H9 (cell line): Measurements from ENCODE around the gene ANGPTL8. TPM values are rescaled to one million over a fixed set of nuclear protein-coding genes. Genes with fewer than 3 reads are reported as not detected.

Experiments used
- DNase-seq: peaks from one replicate; pipeline ENCODE4 v3.0.0-alpha.2; 2017
- H2AFZ ChIP-seq: one replicate; pipeline ENCODE4 v1.6.1; 2013; ENCODE audit warnings: mild to moderate bottlenecking, low read length, control low read depth, moderate library complexity
- H2AK5ac ChIP-seq: 2 replicates; pipeline ENCODE4 v1.6.1; 2013; ENCODE audit warnings: low read length, control low read depth, mixed read lengths; ENCODE audit not compliant: insufficient read length
- H2BK120ac ChIP-seq: one replicate; pipeline ENCODE4 v1.6.1; 2013; ENCODE audit warnings: low read depth, mild to moderate bottlenecking, low read length, control low read depth, inconsistent platforms; ENCODE audit not compliant: poor library complexity, severe bottlenecking
- H2BK12ac ChIP-seq: 2 replicates; pipeline ENCODE4 v1.6.1; 2013; ENCODE audit warnings: low read length, control low read depth, mixed read lengths, low read depth; ENCODE audit not compliant: insufficient read length
- H2BK15ac ChIP-seq: 2 replicates; pipeline ENCODE4 v1.6.1; 2013; ENCODE audit warnings: low read depth, low read length, control low read depth
- H2BK20ac ChIP-seq: one replicate; pipeline ENCODE4 v1.6.1; 2013; ENCODE audit warnings: low read depth, mild to moderate bottlenecking, low read length, control low read depth, inconsistent platforms; ENCODE audit not compliant: poor library complexity, severe bottlenecking
- H2BK5ac ChIP-seq: 2 replicates; pipeline ENCODE4 v1.6.1; 2013; ENCODE audit warnings: low read length, control low read depth, mixed read lengths; ENCODE audit not compliant: insufficient read length
- H3K14ac ChIP-seq: 2 replicates; pipeline ENCODE4 v1.6.1; 2013; ENCODE audit warnings: low read length, control low read depth; ENCODE audit not compliant: insufficient read depth
- H3K18ac ChIP-seq: 2 replicates; pipeline ENCODE4 v1.6.1; 2013; ENCODE audit warnings: low read depth, mild to moderate bottlenecking, mixed read lengths, low read length, control low read depth; ENCODE audit not compliant: insufficient read length
- H3K23ac ChIP-seq: 2 replicates; pipeline ENCODE4 v1.6.1; 2013; ENCODE audit warnings: low read length, control low read depth, mixed read lengths, low read depth; ENCODE audit not compliant: insufficient read length
- H3K23me2 ChIP-seq: 2 replicates; pipeline ENCODE4 v1.6.1; 2013; ENCODE audit warnings: low read depth, mild to moderate bottlenecking, mixed read lengths, low read length, control low read depth; ENCODE audit not compliant: insufficient read length, poor library complexity, severe bottlenecking
- H3K27ac ChIP-seq: 2 replicates; pipeline ENCODE4 v1.5.1; 2013; ENCODE audit warnings: low read length, control low read depth, mixed read lengths, low read depth; ENCODE audit not compliant: insufficient read length
- H3K27me3 ChIP-seq: 2 replicates; pipeline ENCODE4 v1.6.1; 2013; ENCODE audit warnings: low read length, control low read depth, inconsistent platforms; ENCODE audit not compliant: insufficient read depth
- H3K4ac ChIP-seq: 2 replicates; pipeline ENCODE4 v1.6.1; 2013; ENCODE audit warnings: low read depth, mild to moderate bottlenecking, control low read depth, inconsistent platforms, low read length, moderate library complexity
- H3K4me1 ChIP-seq: 2 replicates; pipeline ENCODE4 v1.6.1; 2013; ENCODE audit warnings: low read length, control low read depth, inconsistent platforms; ENCODE audit not compliant: insufficient read depth
- H3K4me2 ChIP-seq: 2 replicates; pipeline ENCODE4 v1.6.1; 2013; ENCODE audit warnings: low read length, control low read depth, mixed read lengths; ENCODE audit not compliant: insufficient read length, insufficient read depth
- H3K56ac ChIP-seq: 2 replicates; pipeline ENCODE4 v1.6.1; 2013; ENCODE audit warnings: low read depth, mild to moderate bottlenecking, mixed read lengths, low read length, control low read depth; ENCODE audit not compliant: insufficient read length
- H3K79me1 ChIP-seq: 2 replicates; pipeline ENCODE4 v1.6.1; 2013; ENCODE audit warnings: low read depth, mild to moderate bottlenecking, moderate library complexity, low read length, control low read depth, inconsistent platforms; ENCODE audit not compliant: insufficient read depth, poor library complexity, severe bottlenecking
- H3K79me2 ChIP-seq: 2 replicates; pipeline ENCODE4 v1.6.1; 2013; ENCODE audit warnings: low read length, control low read depth, inconsistent platforms; ENCODE audit not compliant: insufficient read depth
- H3K9ac ChIP-seq: 2 replicates; pipeline ENCODE4 v1.6.1; 2013; ENCODE audit warnings: low read length, control low read depth, mixed read lengths; ENCODE audit not compliant: insufficient read length; ENCODE audit errors: extremely low read depth
- H3K9me3 ChIP-seq: one replicate; pipeline ENCODE4 v1.6.1; 2013; ENCODE audit warnings: low read depth, low read length, inconsistent platforms; ENCODE audit not compliant: control insufficient read depth
- H3T11ph ChIP-seq: one replicate; pipeline ENCODE4 v1.6.1; 2013; ENCODE audit warnings: mild to moderate bottlenecking, low read length, control low read depth, inconsistent platforms
- H4K20me1 ChIP-seq: one replicate; pipeline ENCODE4 v1.6.1; 2013; ENCODE audit not compliant: control insufficient read depth, insufficient read length, insufficient read depth
- H4K5ac ChIP-seq: 2 replicates; pipeline ENCODE4 v1.6.1; 2013; ENCODE audit warnings: low read depth, mild to moderate bottlenecking, mixed read lengths, low read length, control low read depth; ENCODE audit not compliant: insufficient read length
- H4K8ac ChIP-seq: replicated peaks from 2 replicates; pipeline ENCODE4 v1.6.1; 2013; ENCODE audit warnings: low read length, control low read depth, mixed read lengths, low read depth; ENCODE audit not compliant: insufficient read length
- H4K91ac ChIP-seq: 2 replicates; pipeline ENCODE4 v1.6.1; 2013; ENCODE audit warnings: low read depth, mild to moderate bottlenecking, moderate library complexity, mixed read lengths, low read length, control low read depth; ENCODE audit not compliant: insufficient read length
- H3K27ac Mint-ChIP-seq, 3 experiments: 2 replicates in 2 of 3; 3 replicates in 1 of 3; pipeline ENCODE4 v1.8.0; 2020 to 2021; ENCODE audit warnings: mixed read lengths in 3 of 3, mild to moderate bottlenecking in 1 of 3, moderate library complexity in 1 of 3
- H3K27me3 Mint-ChIP-seq: 2 replicates; pipeline ENCODE4 v1.8.0; 2021; ENCODE audit warnings: low read depth, mild to moderate bottlenecking, moderate library complexity, mixed read lengths
- H3K36me3 Mint-ChIP-seq, 3 experiments: 2 replicates in 2 of 3; 3 replicates in 1 of 3; pipeline ENCODE4 v1.8.0; 2020 to 2021; ENCODE audit warnings: low read depth in 3 of 3, mixed read lengths in 3 of 3; ENCODE audit not compliant: insufficient read depth in 1 of 3
- H3K4me1 Mint-ChIP-seq, 2 experiments: 2 replicates each; pipeline ENCODE4 v1.8.0; 2020; ENCODE audit warnings: mixed read lengths in 2 of 2
- H3K4me3 Mint-ChIP-seq, 2 experiments: 2 replicates in 1 of 2; 3 replicates in 1 of 2; pipeline ENCODE4 v1.8.0; 2020 to 2021; ENCODE audit warnings: mild to moderate bottlenecking in 2 of 2, mixed read lengths in 2 of 2, moderate library complexity in 1 of 2
- H3K9me3 Mint-ChIP-seq, 2 experiments: 2 replicates in 1 of 2; 3 replicates in 1 of 2; pipeline ENCODE4 v1.8.0; 2020; ENCODE audit warnings: mild to moderate bottlenecking in 2 of 2, mixed read lengths in 2 of 2, moderate library complexity in 1 of 2
- WGBS: extraction: QIAGEN DNeasy Blood & Tissue Kit; methylation state at CpG from one replicate; pipeline ENCODE4 v1.1.7; 2013; ENCODE audit warnings: missing lambda C conversion rate, low lambda C conversion rate, mixed read lengths; ENCODE audit not compliant: insufficient read length; ENCODE audit errors: extremely low coverage; 5-methylcytosine and 5-hydroxymethylcytosine counted together
- total RNA-seq: library from RNA; stranded (reverse); gene quantifications from 2 replicates; pipeline ENCODE4 v1.2.1, GENCODE V29; 2021
- TF ChIP-seq, protein P1 (sequence below): fragments of 200-600 bp; sonication (generic); conservative IDR thresholded peaks from 3 replicates; pipeline ENCODE4 v1.8.0; 2021; ENCODE audit warnings: antibody characterized with exemption, mild to moderate bottlenecking

The ANGPTL8 gene
- total RNA-seq, 1 experiment from 2014 or later: not detected

DNA sequence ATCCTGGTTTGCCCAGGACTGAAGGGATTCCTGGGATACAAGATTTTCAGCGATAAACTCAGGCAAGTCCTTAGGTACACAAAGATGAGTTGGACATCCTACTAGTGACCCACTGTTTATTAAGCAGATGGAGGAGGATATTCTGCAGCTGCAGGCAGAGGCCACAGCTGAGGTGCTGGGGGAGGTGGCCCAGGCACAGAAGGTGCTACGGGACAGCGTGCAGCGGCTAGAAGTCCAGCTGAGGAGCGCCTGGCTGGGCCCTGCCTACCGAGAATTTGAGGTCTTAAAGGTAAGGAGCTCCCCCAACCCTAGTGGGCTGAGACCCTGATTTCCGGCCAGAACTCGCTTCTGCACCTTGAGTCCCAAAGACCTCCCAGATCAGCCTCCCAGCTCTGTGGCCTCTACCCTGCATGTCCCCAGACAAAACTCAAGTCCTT is 607 bp downstream of the ANGPTL8 start:
- Histone ChIP-seq H3K27me3 (no peaks in the 10 kb centered on the region), H3T11ph (no peak overlapping the region), H2BK20ac (no peak overlapping the region), H3K56ac (no peak overlapping the region), H3K79me1 (no peaks in the 10 kb centered on the region), H3K4me1 (no peaks in the 10 kb centered on the region), H3K9ac (no peak overlapping the region), H3K14ac (no peak overlapping the region), H4K5ac (no peak overlapping the region), H2AK5ac (no peak overlapping the region), H4K8ac (no peak overlapping the region), H3K4ac (no peak overlapping the region), H2BK12ac (no peak overlapping the region), H4K20me1 (peaks cover 2% of the 10 kb centered on the region), H3K23me2 (no peaks in the 10 kb centered on the region), H2BK5ac (no peak overlapping the region), H3K79me2 (no peaks in the 10 kb centered on the region), H2BK120ac (no peak overlapping the region), H3K27ac (no peak overlapping the region), H3K23ac (no peak overlapping the region), H2BK15ac (no peak overlapping the region), H2AFZ (no peak overlapping the region), H3K9me3 (no peaks in the 10 kb centered on the region), H4K91ac (no peak overlapping the region), H3K18ac (no peak overlapping the region), H3K4me2 (no peak overlapping the region)
- Mint-ChIP-seq H3K36me3 (peaks cover 9 to 41% (median 35%) of the 10 kb centered on the region in 3 experiments), H3K27ac (no peak overlapping the region), H3K9me3 (no peaks in the 10 kb centered on the region), H3K4me1 (peaks cover 5 to 13% of the 10 kb centered on the region in 2 experiments), H3K27me3 (peaks cover 3% of the 10 kb centered on the region; the same call in 1 of the 2 replicates), H3K4me3 (no peak overlapping the region)
- no peak for DNase-seq
- no CpG with 5 or more reads among the region's 8 CpGs for WGBS
- TF ChIP-seq, protein P1, sequence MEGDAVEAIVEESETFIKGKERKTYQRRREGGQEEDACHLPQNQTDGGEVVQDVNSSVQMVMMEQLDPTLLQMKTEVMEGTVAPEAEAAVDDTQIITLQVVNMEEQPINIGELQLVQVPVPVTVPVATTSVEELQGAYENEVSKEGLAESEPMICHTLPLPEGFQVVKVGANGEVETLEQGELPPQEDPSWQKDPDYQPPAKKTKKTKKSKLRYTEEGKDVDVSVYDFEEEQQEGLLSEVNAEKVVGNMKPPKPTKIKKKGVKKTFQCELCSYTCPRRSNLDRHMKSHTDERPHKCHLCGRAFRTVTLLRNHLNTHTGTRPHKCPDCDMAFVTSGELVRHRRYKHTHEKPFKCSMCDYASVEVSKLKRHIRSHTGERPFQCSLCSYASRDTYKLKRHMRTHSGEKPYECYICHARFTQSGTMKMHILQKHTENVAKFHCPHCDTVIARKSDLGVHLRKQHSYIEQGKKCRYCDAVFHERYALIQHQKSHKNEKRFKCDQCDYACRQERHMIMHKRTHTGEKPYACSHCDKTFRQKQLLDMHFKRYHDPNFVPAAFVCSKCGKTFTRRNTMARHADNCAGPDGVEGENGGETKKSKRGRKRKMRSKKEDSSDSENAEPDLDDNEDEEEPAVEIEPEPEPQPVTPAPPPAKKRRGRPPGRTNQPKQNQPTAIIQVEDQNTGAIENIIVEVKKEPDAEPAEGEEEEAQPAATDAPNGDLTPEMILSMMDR: no peak
